Activated naive CD4-positive, alpha-beta T cell treated with anti-CD3 and anti-CD28 coated beads for 36 hours (primary cell): ENCODE results near the gene ARHGEF3. TPM values are rescaled to one million over a fixed set of nuclear protein-coding genes. Genes with fewer than 3 reads are reported as not detected.

ENCODE experiments used
- CTCF ChIA-PET: fragments of 350-600 bp; sonication (Branson Sonifier 250); formaldehyde crosslinking; loops from one replicate; lab custom pipeline; 2021; ENCODE audit warnings: antibody characterized with exemption; lab: Charles Lee
- DNase-seq: peaks from one replicate; pipeline ENCODE4 v3.0.0-alpha.2; 2020
- H3K27ac Mint-ChIP-seq: one replicate; pipeline ENCODE4 v1.8.0; 2021; ENCODE audit warnings: mild to moderate bottlenecking, mixed read lengths
- H3K27me3 Mint-ChIP-seq: one replicate; pipeline ENCODE4 v1.8.0; 2021; ENCODE audit warnings: low read depth, mixed read lengths
- H3K36me3 Mint-ChIP-seq: one replicate; pipeline ENCODE4 v1.8.0; 2021; ENCODE audit warnings: low read depth, mixed read lengths
- H3K4me1 Mint-ChIP-seq: one replicate; pipeline ENCODE4 v1.8.0; 2021; ENCODE audit warnings: low read depth, mixed read lengths
- H3K4me3 Mint-ChIP-seq: one replicate; pipeline ENCODE4 v1.8.0; 2021; ENCODE audit warnings: mild to moderate bottlenecking, moderate library complexity, mixed read lengths
- H3K9me3 Mint-ChIP-seq: one replicate; pipeline ENCODE4 v1.8.0; 2021; ENCODE audit warnings: mixed read lengths
- intact Hi-C: fragments of 100-400 bp; cut with micrococcal nuclease; formaldehyde crosslinking; loops from one replicate; pipeline ENCODE4 v1.15.1; 2023
- total RNA-seq, 2 experiments: library from RNA; stranded (reverse); gene quantifications; one replicate each; pipeline ENCODE4 v1.2.3, GENCODE V29; 2021

Gene ARHGEF3
- total RNA-seq, 2 experiments from 2014 or later = 36.4 to 37.7 TPM

DNA sequence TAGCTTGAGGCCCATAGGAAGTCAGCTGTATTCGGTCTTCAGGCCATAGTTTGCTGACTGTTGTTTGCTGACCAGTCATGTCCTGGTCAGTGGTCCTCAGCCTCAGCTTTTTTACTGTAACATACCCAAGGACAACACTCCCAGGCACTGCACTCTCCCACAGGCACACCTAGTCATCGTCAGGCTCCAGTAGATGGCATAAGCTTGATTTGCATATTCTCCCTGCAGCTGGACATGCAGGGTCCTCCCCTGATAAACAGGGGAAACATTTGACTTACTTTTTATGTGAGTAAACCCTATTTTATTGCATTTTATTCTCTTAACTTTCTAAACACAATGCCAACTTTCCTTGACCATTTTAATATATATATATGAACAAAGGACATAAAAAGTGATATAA is 22.9 kb downstream of the ARHGEF3 start:
- Mint-ChIP-seq H3K27ac (no peak overlapping the region), H3K36me3 (peaks cover 5% of the 10 kb centered on the region), H3K27me3 (no peaks in the 10 kb centered on the region), H3K9me3 (no peaks in the 10 kb centered on the region), H3K4me1 (peaks cover 89% of the 10 kb centered on the region), H3K4me3 (no peak overlapping the region)
- intact Hi-C loops = no loop called here
- CTCF ChIA-PET = interaction anchor here (2.1 to 3.1 kb wide), 3 partner anchors 11 to 22 kb away, joined by 7 to 15 read pairs (median 11); partner anchors contain the start of gene ARHGEF3
- DNase-seq = no peak

- no peaks in the 10 kb centered on the region for H3K9me3 Mint-ChIP-seq
- CTCF ChIA-PET = interaction anchor here (0.8 kb wide), 1 partner anchor 23 kb away, joined by 3 read pairs; no protein-coding TSS in a partner anchor
- peaks cover 17% of the 10 kb centered on the region for H3K36me3 Mint-ChIP-seq
- no peak overlapping the region for H3K4me3 Mint-ChIP-seq
- no peaks in the 10 kb centered on the region for H3K27me3 Mint-ChIP-seq
- peaks cover 82% of the 10 kb centered on the region for H3K4me1 Mint-ChIP-seq
- intact Hi-C loops = no loop called here
- H3K27ac Mint-ChIP-seq = peak overlapping the region; percentile 31
- DNase-seq = no peak
Observed at GRCh38 chr3:56776556-56776950, 25.2 kb downstream of the ARHGEF3 start.

DNA sequence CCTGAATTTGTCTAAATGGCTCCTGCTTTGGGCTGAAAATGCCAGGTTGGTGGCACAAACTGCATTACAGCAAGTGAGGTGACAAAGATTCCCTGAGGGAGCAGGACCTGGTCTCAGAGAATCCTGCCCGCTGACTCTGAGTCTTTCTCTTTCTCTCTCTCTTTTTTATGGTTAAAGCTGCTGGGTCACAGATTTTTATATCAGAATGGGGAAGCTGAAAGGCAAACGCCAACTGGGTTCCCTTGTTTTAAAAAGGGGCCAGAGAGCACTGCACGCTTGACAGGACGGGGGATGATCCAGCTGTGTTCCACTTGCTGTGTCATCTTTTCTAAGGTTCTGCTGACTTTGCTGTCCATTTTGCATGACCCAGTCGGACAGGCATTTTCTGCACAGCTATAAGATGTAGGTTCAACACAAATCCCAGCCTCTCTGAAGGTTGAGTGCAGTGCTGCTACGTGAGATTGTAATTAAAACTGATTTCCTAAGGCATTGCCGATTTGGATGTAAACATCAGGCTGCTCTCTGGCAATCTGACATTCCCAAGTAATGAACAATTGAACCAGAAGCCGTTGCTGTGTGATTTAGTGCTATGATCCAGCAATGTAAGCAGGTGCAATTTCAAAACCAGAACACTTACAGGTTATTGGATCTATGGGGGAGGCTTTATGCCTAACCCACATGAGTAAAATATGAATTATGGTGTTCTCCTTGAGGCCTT is 25.8 kb downstream of the ARHGEF3 start:
- no peak overlapping the region for H3K4me3 Mint-ChIP-seq
- intact Hi-C loops = no loop called here
- no peaks in the 10 kb centered on the region for H3K9me3 Mint-ChIP-seq
- peak overlapping the region; percentile 67 for H3K27ac Mint-ChIP-seq
- no peak for DNase-seq
- H3K4me1 Mint-ChIP-seq = peaks cover 83% of the 10 kb centered on the region
- H3K36me3 Mint-ChIP-seq = peaks cover 22% of the 10 kb centered on the region
- CTCF ChIA-PET = interaction anchor here (0.8 kb wide), 1 partner anchor 23 kb away, joined by 3 read pairs; no protein-coding TSS in a partner anchor
- H3K27me3 Mint-ChIP-seq = no peaks in the 10 kb centered on the region

GRCh38 chr3:56775445-56775837 is 26.3 kb downstream of the ARHGEF3 start:
- CTCF ChIA-PET = interaction anchor here (0.7 to 1.4 kb wide), 3 partner anchors 15 to 102 kb away, joined by 3 to 5 read pairs (median 4); no protein-coding TSS in a partner anchor
- no peaks in the 10 kb centered on the region for H3K9me3 Mint-ChIP-seq
- no peak overlapping the region for H3K4me3 Mint-ChIP-seq
- no peaks in the 10 kb centered on the region for H3K27me3 Mint-ChIP-seq
- intact Hi-C loops = no loop called here
- peak overlapping the region; percentile 67 for H3K27ac Mint-ChIP-seq
- H3K4me1 Mint-ChIP-seq = peaks cover 77% of the 10 kb centered on the region
- peaks cover 22% of the 10 kb centered on the region for H3K36me3 Mint-ChIP-seq
- no peak for DNase-seq

GRCh38 chr3:56773986-56774385 is 27.8 kb downstream of the ARHGEF3 start:
- Mint-ChIP-seq H3K27ac (peak overlapping the region; percentile 51), H3K4me1 (peaks cover 73% of the 10 kb centered on the region), H3K36me3 (peaks cover 22% of the 10 kb centered on the region), H3K9me3 (no peaks in the 10 kb centered on the region), H3K4me3 (no peak overlapping the region), H3K27me3 (no peaks in the 10 kb centered on the region)
- DNase-seq = no peak
- intact Hi-C loops = no loop called here
- CTCF ChIA-PET = interaction anchor here (0.5 to 1.4 kb wide), 2 partner anchors 22 to 73 kb away, joined by 4 to 5 read pairs; no protein-coding TSS in a partner anchor

- Mint-ChIP-seq H3K36me3 (peaks cover 24% of the 10 kb centered on the region), H3K27me3 (no peaks in the 10 kb centered on the region), H3K4me3 (no peak overlapping the region), H3K4me1 (peaks cover 72% of the 10 kb centered on the region), H3K27ac (peak overlapping the region; percentile 51), H3K9me3 (no peaks in the 10 kb centered on the region)
- intact Hi-C loops = no loop called here
- CTCF ChIA-PET = interaction anchor here (0.5 to 0.9 kb wide), 3 partner anchors 30 to 616 kb away, joined by 3 to 4 read pairs (median 4); no protein-coding TSS in a partner anchor
- no peak for DNase-seq
Observed at GRCh38 chr3:56772952-56773938, 28.5 kb downstream of the ARHGEF3 start.

DNA sequence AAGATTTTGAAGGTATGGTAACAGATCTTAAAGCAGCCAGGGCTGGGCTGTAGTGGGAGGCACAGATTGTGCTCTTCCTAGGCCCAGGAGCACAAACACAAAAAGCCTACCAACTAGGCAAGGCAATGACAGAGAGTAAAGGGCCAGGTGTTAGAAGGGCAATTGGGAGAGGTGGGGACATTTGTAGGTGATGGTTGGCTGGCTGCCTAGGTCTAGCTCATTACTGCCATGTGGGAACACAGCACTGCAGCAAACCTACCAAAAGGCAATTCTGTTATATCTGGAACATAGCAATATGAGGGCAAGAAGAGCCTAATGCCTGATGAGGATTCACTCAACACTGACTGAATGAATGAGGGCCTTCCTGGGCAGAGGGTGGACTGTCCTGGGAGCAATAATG is 30.4 kb downstream of the ARHGEF3 start:
- Mint-ChIP-seq H3K4me1 (peaks cover 62% of the 10 kb centered on the region), H3K4me3 (no peak overlapping the region), H3K27me3 (no peaks in the 10 kb centered on the region), H3K36me3 (peaks cover 25% of the 10 kb centered on the region), H3K9me3 (no peaks in the 10 kb centered on the region), H3K27ac (no peak overlapping the region)
- CTCF ChIA-PET = interaction anchor here (1.1 kb wide), 1 partner anchor 217 kb away, joined by 3 read pairs; no protein-coding TSS in a partner anchor
- DNase-seq = no peak
- intact Hi-C loops = no loop called here

GRCh38 chr3:56769116-56769707 is 32.5 kb downstream of the ARHGEF3 start:
- peaks cover 63% of the 10 kb centered on the region for H3K4me1 Mint-ChIP-seq
- intact Hi-C loops = no loop called here
- DNase-seq = no peak
- no peaks in the 10 kb centered on the region for H3K9me3 Mint-ChIP-seq
- peak overlapping the region; percentile 15 for H3K27ac Mint-ChIP-seq
- H3K27me3 Mint-ChIP-seq = no peaks in the 10 kb centered on the region
- peaks cover 33% of the 10 kb centered on the region for H3K36me3 Mint-ChIP-seq
- CTCF ChIA-PET = interaction anchor here (0.6 to 1.5 kb wide), 4 partner anchors 16 to 219 kb away, joined by 3 to 4 read pairs (median 3); no protein-coding TSS in a partner anchor
- no peak overlapping the region for H3K4me3 Mint-ChIP-seq

- Mint-ChIP-seq H3K4me3 (no peak overlapping the region), H3K4me1 (peaks cover 75% of the 10 kb centered on the region), H3K36me3 (peaks cover 32% of the 10 kb centered on the region), H3K9me3 (no peaks in the 10 kb centered on the region), H3K27ac (peak overlapping the region; percentile 66), H3K27me3 (no peaks in the 10 kb centered on the region)
- intact Hi-C loops = no loop called here
- no peak for DNase-seq
- CTCF ChIA-PET = interaction anchor here (0.7 to 2.3 kb wide), 6 partner anchors 11 to 478 kb away, joined by 3 to 6 read pairs (median 4); no protein-coding TSS in a partner anchor
Observed at GRCh38 chr3:56764904-56765547, 36.7 kb downstream of the ARHGEF3 start.

DNA sequence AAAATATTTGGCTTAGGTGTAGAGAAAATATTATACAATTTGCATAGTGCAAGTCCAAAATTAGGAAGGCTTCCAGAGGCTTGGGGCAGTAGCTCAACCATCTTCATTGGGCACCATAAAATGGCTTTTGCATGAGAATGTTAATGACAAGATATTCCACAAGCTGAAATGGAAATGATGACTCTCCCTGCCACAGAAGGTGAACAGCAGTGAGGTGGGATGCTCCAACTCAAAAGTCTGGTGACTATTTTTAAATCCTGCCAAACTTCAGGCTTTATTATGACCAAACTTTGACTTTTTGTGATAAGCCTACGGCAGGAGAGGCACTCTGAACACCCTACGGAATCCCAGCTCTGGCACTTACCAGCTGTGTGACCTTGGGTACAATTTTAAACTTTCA is 37.6 kb downstream of the ARHGEF3 start:
- H3K9me3 Mint-ChIP-seq = no peaks in the 10 kb centered on the region
- H3K36me3 Mint-ChIP-seq = peaks cover 32% of the 10 kb centered on the region
- peaks cover 77% of the 10 kb centered on the region for H3K4me1 Mint-ChIP-seq
- intact Hi-C loops = no loop called here
- H3K4me3 Mint-ChIP-seq = no peak overlapping the region
- DNase-seq = no peak
- CTCF ChIA-PET = interaction anchor here (1.3 to 2.3 kb wide), 4 partner anchors 10 to 36 kb away, joined by 3 to 6 read pairs (median 6); no protein-coding TSS in a partner anchor
- H3K27me3 Mint-ChIP-seq = no peaks in the 10 kb centered on the region
- no peak overlapping the region for H3K27ac Mint-ChIP-seq

GRCh38 chr3:56763233-56763632 is 38.5 kb downstream of the ARHGEF3 start:
- peaks cover 33% of the 10 kb centered on the region for H3K36me3 Mint-ChIP-seq
- CTCF ChIA-PET = interaction anchor here (2.3 kb wide), 1 partner anchor 37 kb away, joined by 6 read pairs; no protein-coding TSS in a partner anchor
- intact Hi-C loops = no loop called here

More at GRCh38 chr3:56763233-56763632, 38.5 kb downstream of the ARHGEF3 start:
- Mint-ChIP-seq H3K9me3 (no peaks in the 10 kb centered on the region), H3K27ac (peak overlapping the region; percentile 36), H3K27me3 (no peaks in the 10 kb centered on the region), H3K4me3 (no peak overlapping the region), H3K4me1 (peaks cover 77% of the 10 kb centered on the region)
- DNase-seq = no peak
